ENCODE data around the gene MTREX.

Gene MTREX

DNA sequence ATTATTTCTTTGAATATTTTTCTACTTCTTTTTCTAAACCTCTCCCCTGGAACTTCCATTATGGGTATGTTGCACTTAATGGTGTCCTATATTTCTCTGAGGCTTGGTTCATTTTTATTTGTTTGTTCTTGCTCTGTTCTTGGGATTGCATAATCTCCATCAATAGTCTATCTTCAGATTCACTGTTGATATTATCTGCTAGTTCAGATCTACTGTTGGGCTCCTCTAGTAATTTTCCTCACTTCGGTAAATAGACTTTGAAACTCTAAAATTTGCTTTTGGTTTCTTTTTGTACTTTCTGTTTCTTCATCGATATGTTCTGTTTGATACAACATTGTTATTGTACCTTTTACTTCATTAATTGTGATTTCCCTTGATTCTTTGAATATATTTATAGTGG lies 76.3 kb downstream of the MTREX start:
- no peak for DNase-seq (ENCODE audit: low read depth)

DNA sequence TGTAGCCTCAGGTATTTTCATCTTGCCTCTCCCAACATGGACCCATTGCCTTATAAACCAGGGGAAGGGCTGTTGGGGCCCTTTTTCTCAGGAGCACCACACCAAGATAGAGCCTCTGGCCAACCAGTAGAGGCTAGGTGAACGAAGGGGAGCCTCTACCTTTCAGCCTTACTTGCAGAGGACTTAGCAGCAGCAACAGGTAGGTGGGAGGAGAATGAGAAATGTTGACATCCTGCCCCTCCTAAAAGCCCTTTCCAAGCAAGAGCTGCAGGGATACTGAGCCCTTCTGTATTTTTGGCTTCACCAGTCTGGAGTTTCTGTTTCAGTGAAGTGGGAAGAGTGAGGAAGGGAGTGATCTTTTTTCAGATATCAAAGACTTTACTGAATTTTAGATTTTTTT lies 77.4 kb downstream of the MTREX start:
- no peak for DNase-seq (ENCODE audit: low read depth)

DNA sequence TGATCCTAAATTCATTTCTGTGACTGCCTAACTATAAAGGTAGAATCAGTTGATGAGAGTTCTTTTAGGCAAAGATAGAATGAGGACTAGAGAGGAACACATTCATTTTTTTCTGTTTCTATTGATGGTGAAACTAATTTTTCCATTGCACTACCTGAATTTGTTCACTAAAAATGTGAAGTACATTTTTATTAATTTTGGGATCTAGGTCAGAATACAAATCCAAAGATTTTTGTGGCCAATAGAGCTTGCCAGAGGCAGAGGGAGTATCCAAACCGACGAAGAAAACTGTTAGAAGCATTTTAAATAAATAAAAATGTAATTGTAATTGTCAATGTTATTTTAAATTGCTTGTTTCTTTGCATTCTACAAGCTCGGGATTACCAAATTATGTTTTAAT lies 78.1 kb downstream of the MTREX start:
- DNase-seq (ENCODE audit: low read depth), result no peak

DNA sequence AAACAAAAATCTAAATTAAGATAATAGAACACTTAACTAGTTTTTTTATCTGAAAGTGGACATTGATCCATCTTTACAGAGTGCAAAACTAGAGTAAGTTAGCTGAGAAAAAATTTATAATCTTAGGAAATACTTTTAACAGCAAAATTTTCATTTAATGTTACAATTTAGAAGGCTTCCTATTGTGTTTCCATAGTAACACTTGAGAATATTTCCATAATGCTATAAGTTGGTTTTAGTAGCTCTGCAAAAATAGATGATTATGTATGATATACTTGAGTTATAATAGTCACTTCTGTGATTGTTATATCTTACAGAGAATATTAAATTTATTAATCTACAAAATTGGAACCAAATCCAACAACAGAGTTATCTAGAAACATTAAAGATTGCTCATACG lies 78.6 kb downstream of the MTREX start:
- DNase-seq (ENCODE audit: low read depth), result no peak

DNA sequence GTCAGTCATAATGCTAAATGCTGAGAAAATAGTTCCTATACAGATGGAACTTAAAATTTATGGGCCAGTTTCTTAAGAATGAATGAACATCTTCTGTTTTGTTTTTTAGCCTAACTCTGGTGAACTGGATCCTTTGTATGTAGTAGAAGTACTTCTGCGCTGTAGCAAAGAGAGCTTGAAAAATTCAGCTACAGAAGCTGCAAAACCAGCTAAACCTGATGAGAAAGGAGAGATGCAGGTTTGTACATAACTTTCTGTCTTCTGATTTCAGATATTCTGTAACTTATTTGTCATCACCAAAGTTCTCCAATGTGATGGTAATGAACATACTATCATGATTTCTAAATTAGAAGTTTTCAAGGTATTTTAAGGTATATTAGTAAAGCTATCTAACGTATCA lies 80.1 kb downstream of the MTREX start:
- no peak for DNase-seq (ENCODE audit: low read depth)

DNA sequence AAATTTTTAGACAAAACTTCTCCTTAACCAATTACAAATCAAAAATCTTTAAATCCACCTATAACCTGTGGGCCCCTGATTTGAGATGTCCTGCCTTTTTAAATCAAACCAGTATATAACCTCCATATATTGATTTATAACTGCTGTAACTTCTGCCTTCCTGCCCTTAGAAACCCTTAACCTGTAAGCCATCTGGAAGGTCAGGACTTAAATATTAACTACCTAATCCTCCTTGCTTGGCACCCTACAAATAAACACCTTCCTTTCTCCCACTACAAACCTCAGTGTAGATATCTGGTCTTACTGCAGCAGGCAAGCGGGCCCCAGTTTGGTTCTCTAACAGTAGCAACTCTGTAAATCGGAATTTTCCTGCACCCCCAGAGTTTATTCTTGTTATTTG lies 83.9 kb downstream of the MTREX start:
- DNase-seq (ENCODE audit: low read depth), result no peak

DNA sequence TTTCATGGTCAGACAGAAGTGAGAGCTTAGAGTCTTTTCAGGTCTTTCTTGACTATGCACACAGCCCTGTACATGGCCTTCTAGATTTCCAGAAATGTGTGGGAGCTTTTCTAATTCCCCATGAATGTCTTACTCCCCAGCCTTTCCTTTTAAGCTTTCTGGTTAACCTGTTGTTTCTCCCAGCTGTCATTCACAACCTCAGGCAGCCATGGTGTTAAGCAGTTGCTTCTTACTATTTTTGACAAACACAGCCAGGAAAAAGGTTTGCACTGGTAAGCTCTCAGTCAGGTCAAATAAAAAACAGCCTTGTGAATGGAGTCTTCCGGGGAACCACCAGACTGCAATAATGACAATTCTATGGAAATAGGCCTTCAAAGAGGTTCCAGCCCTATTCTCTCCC lies 84.9 kb downstream of the MTREX start:
- DNase-seq (ENCODE audit: low read depth), result no peak

DNA sequence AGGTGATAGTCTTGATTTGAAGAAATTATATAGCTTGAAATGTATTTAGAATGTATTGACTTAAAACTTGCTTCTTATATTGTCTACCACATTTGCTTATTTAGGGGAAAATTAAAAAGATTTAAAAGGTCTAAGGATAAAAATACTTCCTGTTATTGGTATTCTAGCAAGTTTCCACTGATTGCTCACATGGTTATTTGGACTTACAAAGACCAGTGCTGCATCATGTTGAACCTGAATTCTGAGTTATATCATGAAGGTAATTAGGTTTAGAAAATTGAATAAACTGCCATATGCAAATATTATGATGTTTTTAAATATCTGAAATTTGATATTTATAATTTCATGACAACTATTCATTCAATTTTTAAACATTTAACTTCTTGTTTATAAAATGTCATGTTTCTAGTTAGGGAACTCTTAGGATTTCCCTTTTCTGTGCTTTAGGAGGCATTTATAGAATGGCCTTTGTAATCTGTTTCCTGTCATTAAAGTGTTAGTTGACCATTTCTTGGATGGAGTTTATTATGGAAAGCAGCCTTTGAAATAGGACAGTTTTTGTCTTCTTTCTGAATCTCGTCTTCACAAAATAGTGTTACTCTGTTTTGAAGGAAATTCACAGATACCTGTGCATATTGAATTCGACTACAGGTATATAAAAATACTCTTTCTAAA lies 85.8 kb downstream of the MTREX start:
- DNase-seq (ENCODE audit: low read depth), result no peak

DNA sequence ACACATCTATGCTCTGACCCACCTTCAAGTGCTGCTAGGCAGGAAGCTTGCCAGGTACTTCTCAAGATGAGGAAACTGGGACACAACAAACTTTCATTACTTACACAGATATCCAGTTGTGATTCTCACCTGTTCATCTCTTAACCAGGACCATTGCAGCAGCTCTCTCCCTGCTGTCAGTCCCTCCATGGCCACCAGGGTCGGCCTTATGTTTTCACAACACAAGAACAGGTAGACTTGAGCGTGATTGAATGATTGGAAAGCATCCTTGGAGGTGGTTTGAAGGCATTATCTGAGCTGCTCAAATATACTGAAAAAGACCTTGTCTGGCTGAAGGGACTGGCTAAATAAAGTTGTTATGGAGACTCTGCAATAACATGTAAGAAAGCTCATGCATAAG lies 94.4 kb downstream of the MTREX start:
- DNase-seq (ENCODE audit: low read depth), result no peak

DNA sequence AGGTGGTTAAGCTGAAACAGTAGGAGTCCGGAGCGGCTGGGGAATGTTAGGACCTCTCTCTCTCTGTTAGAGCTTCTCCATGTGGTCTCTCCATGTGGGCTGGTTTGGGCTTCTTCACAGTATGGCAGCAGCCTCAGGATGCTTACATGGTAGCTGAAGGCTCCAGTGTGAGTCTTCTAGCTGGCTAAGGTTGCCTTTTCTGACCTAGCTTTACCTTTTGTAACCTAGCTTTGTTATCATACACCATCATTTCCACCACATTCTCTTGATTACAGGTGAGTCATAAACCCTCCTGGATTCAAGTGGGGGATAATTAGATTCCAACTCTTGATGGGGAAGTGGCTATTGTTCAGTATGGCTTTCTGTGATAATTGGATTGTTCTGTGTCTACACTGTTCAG lies 98.5 kb downstream of the MTREX start:
- DNase-seq (ENCODE audit: low read depth), result no peak

DNA sequence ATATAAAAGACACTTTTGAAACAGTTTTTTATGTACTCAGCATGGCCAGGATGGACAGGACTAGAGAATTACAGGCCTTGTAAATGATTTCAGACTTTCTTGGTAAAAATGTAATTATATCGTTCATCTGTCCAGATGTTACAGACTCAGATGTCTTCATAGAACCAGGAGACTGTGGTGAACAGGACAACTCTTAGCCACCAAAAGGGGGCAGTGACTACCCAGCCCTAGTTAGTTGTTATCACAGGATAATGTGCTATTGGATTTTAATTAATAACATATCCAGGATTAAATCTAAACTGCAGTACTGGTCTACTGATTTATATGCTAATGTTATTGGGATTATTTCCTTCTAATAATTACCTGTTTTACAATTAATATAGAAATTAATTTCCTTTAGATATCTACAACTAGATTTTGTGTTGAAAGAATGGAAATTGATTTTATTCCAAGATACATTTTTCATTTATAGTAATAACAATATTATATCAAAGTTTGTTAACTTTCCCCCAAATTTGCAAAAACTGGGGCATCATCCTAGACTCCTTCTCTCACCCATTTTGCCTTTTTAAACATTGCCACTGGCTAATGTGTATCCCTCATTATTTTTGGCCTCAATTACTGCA lies 99.4 kb downstream of the MTREX start:
- no peak for DNase-seq (ENCODE audit: low read depth)

DNA sequence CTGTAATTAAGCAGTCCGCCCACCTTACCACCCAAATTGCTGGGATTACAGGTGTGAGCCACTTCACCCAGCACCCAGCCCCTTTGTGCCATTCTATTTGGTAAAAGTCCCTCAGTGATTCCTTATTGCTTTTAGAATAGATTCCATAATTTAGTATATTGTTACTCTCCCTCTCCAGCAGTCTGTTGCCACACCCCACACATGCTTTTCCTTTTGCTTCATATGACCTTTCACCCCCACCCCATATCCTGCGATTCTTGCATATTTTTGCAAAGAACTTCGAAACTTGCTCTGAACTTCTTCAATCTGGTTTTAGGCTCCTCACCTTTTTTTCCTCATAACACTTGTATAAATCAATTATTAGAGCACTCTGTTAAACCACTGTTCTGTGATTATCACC lies 100.2 kb downstream of the MTREX start:
- DNase-seq (ENCODE audit: low read depth), result no peak

DNA sequence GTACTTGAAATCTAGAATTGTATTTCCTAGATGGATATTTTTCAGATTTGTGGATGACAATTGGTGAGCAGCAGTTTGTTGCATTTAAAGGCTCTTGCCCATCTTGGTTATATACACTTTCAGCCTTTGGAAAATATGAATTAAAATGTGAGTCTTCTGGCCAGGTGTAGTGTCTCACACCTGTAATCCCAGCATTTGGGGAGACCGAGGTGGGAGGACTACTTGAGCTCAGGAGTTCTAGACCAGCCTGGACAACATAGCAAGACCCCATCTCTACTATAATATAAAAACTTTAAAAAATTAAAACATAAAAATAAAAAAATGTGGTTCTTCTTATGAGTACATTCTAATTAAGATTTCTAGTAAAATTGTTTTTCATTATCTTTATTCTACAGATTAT lies 102.0 kb downstream of the MTREX start:
- no peak for DNase-seq (ENCODE audit: low read depth)

DNA sequence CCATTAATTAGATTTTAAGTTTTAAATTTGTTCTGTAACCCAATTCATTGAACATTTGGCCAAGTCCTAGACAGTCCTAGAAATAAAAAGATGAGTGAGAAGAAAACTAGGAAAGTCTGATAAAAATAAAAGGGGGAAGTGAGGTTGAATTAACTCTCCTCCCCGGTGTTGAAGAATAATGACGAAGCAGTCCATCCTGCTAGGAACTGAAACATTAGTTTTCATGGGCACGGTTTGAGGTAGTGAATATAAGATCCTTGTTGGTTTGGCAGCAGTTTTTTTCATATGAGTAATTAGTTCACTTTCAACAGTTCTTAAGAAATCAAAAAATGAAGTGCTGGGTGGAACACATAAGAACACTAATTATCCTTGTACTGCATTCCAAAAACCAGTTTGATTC lies 103.1 kb downstream of the MTREX start:
- no peak for DNase-seq (ENCODE audit: low read depth)

DNA sequence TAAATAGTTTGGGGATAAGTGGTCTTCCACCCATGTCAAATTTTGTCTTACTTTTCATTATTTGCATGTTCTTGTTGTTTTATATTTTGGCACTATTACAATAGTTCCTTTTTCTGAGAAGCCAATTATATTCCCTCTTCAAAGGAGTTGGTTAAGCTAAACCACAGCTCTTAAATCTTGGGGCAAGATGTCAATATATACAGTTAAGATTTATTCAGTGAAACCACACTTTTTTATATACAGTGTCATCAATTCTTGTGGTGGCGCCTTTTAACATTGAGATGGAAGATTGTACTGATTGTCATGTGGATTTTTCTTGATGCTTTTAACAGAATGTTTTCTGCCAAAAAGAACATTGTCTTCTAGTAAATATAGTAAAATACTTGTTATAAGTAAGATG lies 104.1 kb downstream of the MTREX start:
- DNase-seq (ENCODE audit: low read depth), result no peak

DNA sequence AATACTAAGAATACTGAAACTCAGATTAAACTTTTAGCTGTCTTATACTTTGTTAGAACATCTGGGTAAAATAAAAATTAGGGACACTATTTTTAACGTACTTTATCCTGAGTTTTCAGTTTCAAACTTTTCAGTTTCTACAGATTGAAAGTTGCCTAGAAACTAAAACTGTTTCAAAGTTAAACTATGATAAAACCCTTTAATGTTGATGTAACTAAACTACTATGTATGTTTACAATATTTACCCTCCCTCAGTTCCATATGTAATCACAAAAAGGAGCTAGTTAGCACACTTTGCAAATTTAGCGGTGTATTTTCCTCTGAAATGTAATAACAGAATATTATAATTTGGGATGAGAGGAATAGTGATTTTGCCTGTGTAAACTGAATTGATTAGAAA lies 105.9 kb downstream of the MTREX start:
- no peak for DNase-seq (ENCODE audit: low read depth)

DNA sequence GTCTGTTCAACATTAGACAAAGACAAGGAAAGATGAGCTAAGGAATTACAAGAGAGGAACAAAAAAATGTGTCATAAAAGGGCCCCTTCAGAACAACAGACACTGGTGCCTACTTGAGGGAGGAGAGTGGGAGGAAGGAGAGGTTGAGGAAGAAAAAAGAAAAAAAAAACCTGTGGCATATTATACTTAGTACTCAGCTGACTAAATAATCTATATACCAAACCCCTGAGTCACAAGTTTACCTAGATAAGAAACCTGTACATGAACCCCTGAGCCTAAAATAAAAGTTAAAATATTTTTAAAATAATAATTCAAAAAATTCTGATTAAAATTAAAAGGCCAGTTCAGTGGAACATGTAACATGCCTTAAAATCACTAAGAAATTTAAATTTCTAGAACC lies 107.3 kb downstream of the MTREX start:
- DNase-seq (ENCODE audit: low read depth), result no peak

DNA sequence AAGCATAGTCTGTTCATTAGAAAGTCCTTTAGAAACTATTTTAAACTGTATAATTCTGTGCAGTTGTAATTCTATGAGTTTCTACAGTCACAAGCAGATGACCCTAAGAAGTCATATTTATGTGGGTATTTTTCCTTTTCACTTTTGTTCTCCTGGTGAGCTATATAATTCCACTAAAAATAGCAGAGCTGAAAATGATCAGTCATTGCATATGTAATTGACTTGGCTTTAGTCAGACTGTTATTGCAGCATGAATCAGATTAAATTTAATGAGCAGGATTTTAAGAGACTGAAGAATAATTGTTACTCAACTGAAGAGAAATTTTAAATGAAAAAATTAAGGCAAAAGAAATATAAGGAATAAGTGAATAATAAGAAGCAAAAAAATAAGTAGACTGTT lies 108.5 kb downstream of the MTREX start:
- no peak for DNase-seq (ENCODE audit: low read depth)

DNA sequence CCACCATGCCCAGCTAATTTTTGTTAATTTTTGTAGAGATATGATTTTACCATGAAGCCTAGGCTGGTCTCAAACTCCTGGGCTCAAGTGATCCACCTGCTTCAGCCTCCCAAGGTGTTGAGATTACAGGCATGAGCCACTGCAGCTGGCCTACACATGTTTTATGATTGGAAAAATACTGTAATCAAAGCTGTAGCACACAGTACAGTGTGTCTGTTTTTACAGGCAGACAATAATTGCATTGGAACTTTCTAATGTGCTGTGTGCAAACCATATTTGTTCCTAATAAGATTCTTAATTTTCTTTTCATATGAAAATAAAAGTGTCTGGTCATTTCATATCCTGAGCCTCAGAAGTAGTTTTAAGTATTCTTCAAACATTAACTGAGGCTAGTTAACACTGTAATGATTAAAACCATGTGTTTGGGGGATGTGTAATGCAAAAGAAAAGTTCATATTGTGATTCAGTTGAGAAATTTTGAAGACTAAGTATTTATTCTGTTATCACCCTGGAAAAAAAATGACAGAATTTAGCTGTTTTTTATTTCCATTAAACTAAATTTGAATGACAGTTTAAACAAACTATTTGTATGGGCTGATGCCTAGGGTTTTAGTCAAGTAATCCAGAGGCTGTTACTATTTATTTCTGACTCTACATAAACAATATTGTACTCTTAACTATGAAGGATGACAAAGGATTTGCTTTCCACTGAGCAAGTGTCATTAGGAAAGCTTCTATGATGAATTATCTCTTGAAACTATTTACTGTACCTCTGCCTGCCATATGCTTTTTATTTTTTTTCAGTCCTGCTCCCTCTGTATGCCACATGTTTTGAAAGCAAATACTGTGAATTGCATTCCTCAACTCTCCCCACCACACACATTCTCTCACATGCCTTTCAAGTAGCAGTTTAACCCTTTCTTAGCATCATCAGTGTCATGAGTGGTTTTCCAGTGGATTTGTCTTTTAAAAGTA lies 111.5 kb downstream of the MTREX start:
- DNase-seq (ENCODE audit: low read depth), result no peak

DNA sequence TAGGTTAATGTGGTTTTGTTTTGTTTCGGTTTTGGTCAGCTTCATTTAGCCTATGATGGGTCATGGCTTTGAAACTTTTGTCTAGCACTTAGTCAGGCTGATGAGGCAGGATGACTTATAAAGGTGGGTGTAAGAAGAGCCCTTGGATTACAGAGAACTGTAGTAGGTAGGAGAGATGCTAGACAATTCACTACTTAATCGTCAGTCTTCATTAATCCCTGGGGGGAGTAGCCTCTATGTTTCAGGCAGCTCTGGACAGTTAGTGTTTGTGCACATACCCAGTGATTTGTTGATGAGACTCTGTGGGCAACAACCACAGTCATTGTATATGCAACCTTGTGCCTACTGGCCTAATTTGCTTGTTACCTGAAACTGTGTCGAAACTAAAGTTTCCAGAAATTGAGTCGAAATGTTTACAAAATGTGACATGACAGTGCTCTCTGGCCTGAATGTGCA lies 113.3 kb downstream of the MTREX start:
- DNase-seq (ENCODE audit: low read depth), result no peak

DNA sequence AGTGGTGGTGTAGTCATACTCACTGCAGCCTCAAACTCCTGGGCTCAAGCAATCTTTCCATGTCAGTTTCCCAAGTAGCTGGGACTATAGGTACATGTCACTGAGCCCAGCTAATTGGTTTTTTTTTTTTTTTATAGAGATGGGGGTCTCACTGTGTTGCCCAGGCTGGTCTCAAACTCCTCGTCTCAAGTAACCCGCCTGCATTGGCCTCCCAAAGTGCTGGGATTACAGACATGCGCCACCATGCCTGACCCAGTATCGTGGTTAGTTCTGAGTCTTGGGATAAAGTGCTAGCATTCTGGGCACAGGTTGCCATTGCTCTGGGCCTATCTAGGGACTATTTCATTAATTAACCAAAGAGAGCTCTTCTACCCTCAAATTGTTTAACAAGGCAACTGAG lies 118.7 kb downstream of the MTREX start:
- DNase-seq (ENCODE audit: low read depth), result no peak

DNA sequence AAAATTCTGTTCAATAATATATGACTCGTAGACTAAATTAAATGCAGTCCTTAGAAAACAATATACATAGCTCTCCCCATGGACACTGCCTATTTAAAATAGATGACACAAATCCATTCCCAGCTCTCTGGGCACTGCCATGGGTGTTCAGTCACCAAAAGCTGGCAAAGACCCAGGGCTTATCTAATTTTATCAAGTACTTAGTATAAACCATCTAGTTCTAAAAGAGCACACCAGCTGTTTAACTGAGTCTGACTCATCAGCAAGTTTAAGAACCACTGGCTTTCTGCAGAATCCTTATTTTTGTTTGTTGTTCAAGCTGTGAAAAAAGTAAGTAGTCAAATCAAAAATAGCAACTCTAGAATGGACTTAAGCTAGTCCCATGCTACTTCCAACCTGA lies 119.4 kb downstream of the MTREX start:
- DNase-seq (ENCODE audit: low read depth), result peak; percentile 61

DNA sequence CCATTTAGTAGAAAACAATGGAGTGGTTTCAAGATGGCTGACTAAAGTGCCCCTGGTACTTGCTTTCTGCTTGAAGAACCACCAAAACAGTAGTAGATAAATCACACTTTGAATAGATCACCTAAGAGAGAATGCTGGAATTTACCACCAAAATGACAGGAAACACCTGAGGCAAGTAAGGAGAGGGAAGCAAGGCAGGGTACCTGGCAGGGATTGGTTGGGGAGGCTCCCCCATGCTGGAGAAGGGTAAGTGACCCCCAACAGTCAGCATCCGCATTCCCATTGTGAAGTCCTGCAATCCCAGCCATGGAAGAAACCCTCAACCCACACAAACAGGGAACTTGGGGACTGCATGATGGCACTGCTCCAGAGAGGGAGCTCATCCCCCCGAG lies 121.4 kb downstream of the MTREX start:
- DNase-seq (ENCODE audit: low read depth), result no peak

Data from HS-5 (cell line).